Neural cell (in vitro differentiated cells): ENCODE measurements around the gene MOSPD2. TPM values are rescaled to one million over a fixed set of nuclear protein-coding genes. Genes with fewer than 3 reads are reported as not detected.

Experiments used
- H2AFZ ChIP-seq: fragments of 200-600, 300-800 bp; sonication (generic), shearing (Covaris generic); 2 replicates; pipeline ENCODE4 v1.6.0; 2014; ENCODE audit warnings: low read depth, mild to moderate bottlenecking, antibody characterized with exemption, low read length, moderate library complexity
- H3F3A ChIP-seq: fragments of 200-600 bp; shearing (Covaris generic); 2 replicates; pipeline ENCODE4 v1.6.1; 2016; ENCODE audit warnings: mild to moderate bottlenecking, moderate library complexity, mixed read lengths, antibody characterized with exemption, low read length; ENCODE audit not compliant: insufficient read depth, poor library complexity, severe bottlenecking
- H3K27ac ChIP-seq: fragments of 200-600, 300-800 bp; sonication (generic), shearing (Covaris generic); 2 replicates; pipeline ENCODE4 v1.5.1; 2014; ENCODE audit warnings: mild to moderate bottlenecking, low read length, moderate library complexity
- H3K27me3 ChIP-seq: fragments of 300-800, 200-600 bp; sonication (generic), shearing (Covaris generic); 2 replicates; pipeline ENCODE4 v1.6.0; 2014; ENCODE audit warnings: mild to moderate bottlenecking, low read depth, low read length, moderate library complexity; ENCODE audit not compliant: insufficient read depth
- H3K36me3 ChIP-seq: fragments of 300-800, 200-600 bp; sonication (generic), shearing (Covaris generic); 2 replicates; pipeline ENCODE4 v1.5.1; 2014; ENCODE audit warnings: mild to moderate bottlenecking, antibody characterized with exemption, low read length, moderate library complexity; ENCODE audit not compliant: insufficient read depth
- H3K4me2 ChIP-seq: fragments of 300-800, 200-600 bp; sonication (generic), shearing (Covaris generic); 2 replicates; pipeline ENCODE4 v1.6.0; 2014; ENCODE audit warnings: mild to moderate bottlenecking, low read length
- H3K4me3 ChIP-seq: fragments of 300-800, 200-600 bp; sonication (generic), shearing (Covaris generic); 2 replicates; pipeline ENCODE4 v1.5.1; 2014; ENCODE audit warnings: mild to moderate bottlenecking, low read length, moderate library complexity
- H3K79me2 ChIP-seq: fragments of 200-600 bp; shearing (Covaris generic); replicated peaks from 2 replicates; pipeline ENCODE4 v1.6.0; 2014; ENCODE audit warnings: mild to moderate bottlenecking, low read length, moderate library complexity; ENCODE audit not compliant: insufficient read depth
- H3K9ac ChIP-seq: fragments of 300-800, 200-600 bp; sonication (generic), shearing (Covaris generic); 2 replicates; pipeline ENCODE4 v1.6.1; 2016; ENCODE audit warnings: mild to moderate bottlenecking, low read length, mixed read lengths
- H3K9me2 ChIP-seq: fragments of 200-600 bp; shearing (Covaris generic); 2 replicates; pipeline ENCODE4 v1.6.1; 2016; ENCODE audit warnings: mild to moderate bottlenecking, low read length, mixed read lengths; ENCODE audit not compliant: insufficient read depth
- H3K9me3 ChIP-seq: fragments of 200-600, 300-800 bp; sonication (generic), shearing (Covaris generic); 2 replicates; pipeline ENCODE4 v1.6.1; 2016; ENCODE audit warnings: mild to moderate bottlenecking, mixed run types, low read length, moderate library complexity, mixed read lengths
- H4K20me1 ChIP-seq: fragments of 200-600 bp; shearing (Covaris generic); 2 replicates; pipeline ENCODE4 v1.6.1; 2016; ENCODE audit warnings: mild to moderate bottlenecking, mixed run types; ENCODE audit not compliant: insufficient read depth
- CTCF ChIP-seq: fragments of 450-650 bp; IDR thresholded peaks from 2 replicates; pipeline ENCODE4 v1.5.1; 2014; ENCODE audit warnings: antibody characterized with exemption, mild to moderate bottlenecking, moderate library complexity; ENCODE audit not compliant: poor library complexity, severe bottlenecking
- EP300 ChIP-seq: fragments of 450-650 bp; conservative IDR thresholded peaks from 2 replicates; pipeline ENCODE4 v1.6.1; 2014; ENCODE audit warnings: antibody characterized with exemption, mild to moderate bottlenecking, moderate library complexity; ENCODE audit not compliant: poor library complexity, severe bottlenecking
- EZH2 ChIP-seq: fragments of 200-600, 300-800 bp; shearing (Covaris generic), sonication (generic); IDR thresholded peaks from 2 replicates; pipeline ENCODE4 v1.6.1; 2014; ENCODE audit warnings: antibody characterized with exemption, low read length, borderline replicate concordance, mild to moderate bottlenecking; ENCODE audit not compliant: insufficient read depth, poor library complexity, severe bottlenecking
- MXI1 ChIP-seq: fragments of 450-650 bp; conservative IDR thresholded peaks from 2 replicates; pipeline ENCODE4 v1.6.1; 2014; ENCODE audit warnings: antibody characterized with exemption, mild to moderate bottlenecking; ENCODE audit not compliant: poor library complexity, severe bottlenecking
- POLR2AphosphoS5 ChIP-seq: IDR thresholded peaks from 2 replicates; pipeline ENCODE4 v1.6.1; 2012
- RAD21 ChIP-seq: fragments of 450-650 bp; conservative IDR thresholded peaks from 2 replicates; pipeline ENCODE4 v1.6.1; 2014; ENCODE audit warnings: antibody characterized with exemption, mild to moderate bottlenecking, moderate library complexity
- SMC3 ChIP-seq: fragments of 450-650 bp; conservative IDR thresholded peaks from 2 replicates; pipeline ENCODE4 v1.6.1; 2014; ENCODE audit warnings: antibody characterized with exemption, mild to moderate bottlenecking, moderate library complexity; ENCODE audit not compliant: poor library complexity
- TAF1 ChIP-seq: IDR thresholded peaks from 2 replicates; pipeline ENCODE4 v1.6.1; 2012; ENCODE audit warnings: low read depth
- polyA plus RNA-seq: library from polyadenylated mRNA; depleted of rRNA; stranded (reverse); fragments of >200 nt; gene quantifications from 2 replicates; pipeline ENCODE4 v1.2.3, GENCODE V29; 2014
- TF ChIP-seq, protein P1 (sequence below): IDR thresholded peaks from 2 replicates; pipeline ENCODE4 v1.6.1; 2012; ENCODE audit warnings: borderline replicate concordance

The MOSPD2 gene
- polyA plus RNA-seq, 1 donor from 2014 or later = 12.4 TPM

DNA sequence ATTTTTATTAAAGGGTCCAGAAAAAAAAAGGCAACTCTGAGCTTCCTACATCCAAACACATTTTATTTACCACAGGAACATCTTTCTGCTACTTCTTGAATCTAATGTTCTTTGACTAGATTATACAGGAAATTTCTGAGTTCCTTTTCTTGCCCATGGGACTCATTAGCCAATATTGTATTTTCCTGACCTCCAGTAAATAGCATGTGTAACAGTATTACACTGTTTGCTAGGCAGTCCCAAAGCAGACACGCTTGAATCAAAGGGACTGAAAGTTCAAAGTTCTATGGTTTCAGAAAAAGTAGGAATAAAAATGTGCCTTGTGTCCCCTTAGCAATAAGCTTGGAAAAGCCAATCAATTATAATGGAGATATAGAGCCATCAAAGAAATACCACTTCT lies 57.4 kb downstream of the MOSPD2 start:
- Histone ChIP-seq H3K4me3 (no peak overlapping the region), H3K4me2 (no peak overlapping the region), H3K9me3 (no peaks in the 10 kb centered on the region), H4K20me1 (no peaks in the 10 kb centered on the region), H3K27ac (no peak overlapping the region), H3K9ac (no peak overlapping the region), H3F3A (no peaks in the 10 kb centered on the region), H2AFZ (no peak overlapping the region), H3K27me3 (no peaks in the 10 kb centered on the region), H3K79me2 (no peaks in the 10 kb centered on the region), H3K9me2 (no peaks in the 10 kb centered on the region), H3K36me3 (no peaks in the 10 kb centered on the region)
- TF ChIP-seq EP300 = no peak
- no peak for TF ChIP-seq MXI1
- TF ChIP-seq EZH2 = no peak
- no peak for TF ChIP-seq RAD21
- TF ChIP-seq, protein P1, sequence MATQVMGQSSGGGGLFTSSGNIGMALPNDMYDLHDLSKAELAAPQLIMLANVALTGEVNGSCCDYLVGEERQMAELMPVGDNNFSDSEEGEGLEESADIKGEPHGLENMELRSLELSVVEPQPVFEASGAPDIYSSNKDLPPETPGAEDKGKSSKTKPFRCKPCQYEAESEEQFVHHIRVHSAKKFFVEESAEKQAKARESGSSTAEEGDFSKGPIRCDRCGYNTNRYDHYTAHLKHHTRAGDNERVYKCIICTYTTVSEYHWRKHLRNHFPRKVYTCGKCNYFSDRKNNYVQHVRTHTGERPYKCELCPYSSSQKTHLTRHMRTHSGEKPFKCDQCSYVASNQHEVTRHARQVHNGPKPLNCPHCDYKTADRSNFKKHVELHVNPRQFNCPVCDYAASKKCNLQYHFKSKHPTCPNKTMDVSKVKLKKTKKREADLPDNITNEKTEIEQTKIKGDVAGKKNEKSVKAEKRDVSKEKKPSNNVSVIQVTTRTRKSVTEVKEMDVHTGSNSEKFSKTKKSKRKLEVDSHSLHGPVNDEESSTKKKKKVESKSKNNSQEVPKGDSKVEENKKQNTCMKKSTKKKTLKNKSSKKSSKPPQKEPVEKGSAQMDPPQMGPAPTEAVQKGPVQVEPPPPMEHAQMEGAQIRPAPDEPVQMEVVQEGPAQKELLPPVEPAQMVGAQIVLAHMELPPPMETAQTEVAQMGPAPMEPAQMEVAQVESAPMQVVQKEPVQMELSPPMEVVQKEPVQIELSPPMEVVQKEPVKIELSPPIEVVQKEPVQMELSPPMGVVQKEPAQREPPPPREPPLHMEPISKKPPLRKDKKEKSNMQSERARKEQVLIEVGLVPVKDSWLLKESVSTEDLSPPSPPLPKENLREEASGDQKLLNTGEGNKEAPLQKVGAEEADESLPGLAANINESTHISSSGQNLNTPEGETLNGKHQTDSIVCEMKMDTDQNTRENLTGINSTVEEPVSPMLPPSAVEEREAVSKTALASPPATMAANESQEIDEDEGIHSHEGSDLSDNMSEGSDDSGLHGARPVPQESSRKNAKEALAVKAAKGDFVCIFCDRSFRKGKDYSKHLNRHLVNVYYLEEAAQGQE = no peak
- no peak for TF ChIP-seq POLR2AphosphoS5
- no peak for TF ChIP-seq SMC3
- TF ChIP-seq CTCF = no peak

- Histone ChIP-seq H2AFZ (no peak overlapping the region), H3K79me2 (no peaks in the 10 kb centered on the region), H3K27ac (no peak overlapping the region), H3F3A (no peaks in the 10 kb centered on the region), H3K9me3 (no peaks in the 10 kb centered on the region), H3K4me3 (no peak overlapping the region), H3K9me2 (no peaks in the 10 kb centered on the region), H3K27me3 (no peaks in the 10 kb centered on the region), H3K9ac (no peak overlapping the region), H3K36me3 (no peaks in the 10 kb centered on the region), H4K20me1 (no peaks in the 10 kb centered on the region), H3K4me2 (no peak overlapping the region)
- no peak for TF ChIP-seq POLR2AphosphoS5
- TF ChIP-seq SMC3 = no peak
- TF ChIP-seq, protein P1 = no peak
- no peak for TF ChIP-seq RAD21
- TF ChIP-seq MXI1 = no peak
- no peak for TF ChIP-seq EP300
- no peak for TF ChIP-seq TAF1
- TF ChIP-seq CTCF = no peak
- TF ChIP-seq EZH2 = no peak
Observed at GRCh38 chrX:14932136-14932535, 58.9 kb downstream of the MOSPD2 start.
